ENCODE results near the gene SAMMSON. TPM values are rescaled to one million over a fixed set of nuclear protein-coding genes. Genes with fewer than 3 reads are reported as not detected.

Gene SAMMSON
- total RNA-seq, 1 experiment from 2014 or later, result not detected

DNA sequence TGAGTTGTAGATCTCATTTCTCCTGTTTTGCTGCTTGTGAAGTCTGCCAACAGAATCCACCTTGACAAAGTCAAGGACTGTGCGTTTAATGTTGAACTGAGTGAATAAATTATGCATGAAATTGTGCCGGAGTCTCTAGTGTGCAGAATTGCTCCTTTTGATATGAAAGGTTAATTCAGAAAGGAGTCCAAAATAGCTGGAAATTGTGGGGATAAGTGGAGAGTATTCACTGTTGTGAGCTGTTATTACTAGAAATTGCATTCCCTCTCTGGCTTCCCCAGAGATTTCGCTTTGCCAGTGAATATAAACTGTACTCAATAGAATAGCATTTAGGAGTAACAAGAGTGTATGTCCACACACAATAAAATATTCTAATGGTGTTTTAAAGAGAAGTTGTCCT, 43.1 kb downstream of the SAMMSON start:
- Histone ChIP-seq H3K27me3 (replicated peaks; ENCODE audit: insufficient read depth, low read depth, low read length, poor library complexity) (no peaks in the 10 kb centered on the region), H3K4me3 (ENCODE audit: low read depth, low read length, poor library complexity, severe bottlenecking) (no peak overlapping the region), H3K4me1 (ENCODE audit: insufficient read depth, low read length, poor library complexity, severe bottlenecking) (no peaks in the 10 kb centered on the region), H3K27ac (ENCODE audit: low read depth, low read length, poor library complexity, severe bottlenecking) (no peak overlapping the region), H3K9me3 (ENCODE audit: low read depth, low read length, poor library complexity, severe bottlenecking) (no peaks in the 10 kb centered on the region), H3K36me3 (ENCODE audit: insufficient read depth, low read length, poor library complexity, severe bottlenecking) (no peaks in the 10 kb centered on the region)
- CTCF ChIA-PET, result no interaction called here
- intact Hi-C loops (cut with micrococcal nuclease; ENCODE audit: unreplicated experiment), result no loop called here
- BruUV-seq (replicated peaks), result no TSS peak
- no peak for DNase-seq (ENCODE audit: low spot score)
- POLR2A ChIA-PET (ENCODE audit: low non-redundant PET), result no interaction called here
- TF ChIP-seq EZH2 (IDR thresholded peaks at IDR 0.05; ENCODE audit: borderline replicate concordance, low read depth, low read length, poor library complexity, severe bottlenecking), result no peak
- TF ChIP-seq, protein P1, sequence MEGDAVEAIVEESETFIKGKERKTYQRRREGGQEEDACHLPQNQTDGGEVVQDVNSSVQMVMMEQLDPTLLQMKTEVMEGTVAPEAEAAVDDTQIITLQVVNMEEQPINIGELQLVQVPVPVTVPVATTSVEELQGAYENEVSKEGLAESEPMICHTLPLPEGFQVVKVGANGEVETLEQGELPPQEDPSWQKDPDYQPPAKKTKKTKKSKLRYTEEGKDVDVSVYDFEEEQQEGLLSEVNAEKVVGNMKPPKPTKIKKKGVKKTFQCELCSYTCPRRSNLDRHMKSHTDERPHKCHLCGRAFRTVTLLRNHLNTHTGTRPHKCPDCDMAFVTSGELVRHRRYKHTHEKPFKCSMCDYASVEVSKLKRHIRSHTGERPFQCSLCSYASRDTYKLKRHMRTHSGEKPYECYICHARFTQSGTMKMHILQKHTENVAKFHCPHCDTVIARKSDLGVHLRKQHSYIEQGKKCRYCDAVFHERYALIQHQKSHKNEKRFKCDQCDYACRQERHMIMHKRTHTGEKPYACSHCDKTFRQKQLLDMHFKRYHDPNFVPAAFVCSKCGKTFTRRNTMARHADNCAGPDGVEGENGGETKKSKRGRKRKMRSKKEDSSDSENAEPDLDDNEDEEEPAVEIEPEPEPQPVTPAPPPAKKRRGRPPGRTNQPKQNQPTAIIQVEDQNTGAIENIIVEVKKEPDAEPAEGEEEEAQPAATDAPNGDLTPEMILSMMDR (conservative IDR thresholded peaks at IDR 0.05; ENCODE audit: low read depth, low read length), result no peak

DNA sequence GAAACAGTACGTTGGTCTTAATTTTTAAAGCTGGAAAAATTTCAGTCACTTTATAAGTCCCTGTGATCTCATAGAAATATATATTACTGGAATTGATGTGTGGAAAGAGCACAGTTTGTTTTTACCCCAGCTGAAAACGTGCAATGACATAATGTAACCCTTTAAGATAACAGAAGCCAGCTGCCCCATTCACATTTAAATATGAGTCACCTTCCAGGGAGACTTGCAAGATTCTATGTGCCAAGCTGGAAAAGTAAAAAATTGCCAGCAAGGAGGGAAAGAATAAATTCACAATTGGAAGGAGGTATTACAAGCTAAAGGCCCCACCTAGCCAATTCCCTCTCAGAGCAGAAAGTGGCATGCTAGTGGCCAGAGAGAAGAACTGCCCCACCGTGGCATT, 50.2 kb downstream of the SAMMSON start:
- ChIA-PET CTCF (no interaction called here), POLR2A (ENCODE audit: low non-redundant PET) (no interaction called here)
- Histone ChIP-seq H3K27ac (ENCODE audit: low read depth, low read length, poor library complexity, severe bottlenecking) (no peak overlapping the region), H3K36me3 (ENCODE audit: insufficient read depth, low read length, poor library complexity, severe bottlenecking) (no peaks in the 10 kb centered on the region), H3K4me1 (ENCODE audit: insufficient read depth, low read length, poor library complexity, severe bottlenecking) (no peaks in the 10 kb centered on the region), H3K9me3 (ENCODE audit: low read depth, low read length, poor library complexity, severe bottlenecking) (no peaks in the 10 kb centered on the region), H3K27me3 (replicated peaks; ENCODE audit: insufficient read depth, low read depth, low read length, poor library complexity) (no peaks in the 10 kb centered on the region), H3K4me3 (ENCODE audit: low read depth, low read length, poor library complexity, severe bottlenecking) (no peak overlapping the region)
- TF ChIP-seq, protein P1 (conservative IDR thresholded peaks at IDR 0.05; ENCODE audit: low read depth, low read length), result no peak
- no peak for TF ChIP-seq EZH2 (IDR thresholded peaks at IDR 0.05; ENCODE audit: borderline replicate concordance, low read depth, low read length, poor library complexity, severe bottlenecking)
- DNase-seq (ENCODE audit: low spot score), result no peak
- no TSS peak for BruUV-seq (replicated peaks)
- intact Hi-C loops (cut with micrococcal nuclease; ENCODE audit: unreplicated experiment), result no loop called here

DNA sequence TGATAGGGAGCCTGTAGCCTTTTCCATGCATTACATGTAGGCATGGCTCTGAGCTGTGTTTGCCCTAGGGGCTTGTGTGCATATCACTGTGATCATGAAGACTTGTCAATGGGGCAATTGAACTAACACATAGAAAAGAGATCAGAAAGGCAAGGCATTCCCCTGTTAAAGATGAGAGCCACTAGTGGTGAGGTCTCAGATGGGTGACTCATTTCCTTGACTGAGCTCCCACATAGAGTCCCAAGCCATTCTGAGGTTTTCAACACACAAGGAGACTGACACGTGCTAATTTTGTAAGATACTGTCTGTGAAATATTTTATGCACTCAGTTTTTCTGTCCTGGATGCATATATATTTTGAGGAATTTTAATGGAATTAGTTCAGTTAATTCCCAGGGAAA, 53.8 kb downstream of the SAMMSON start:
- H3K36me3 ChIP-seq (ENCODE audit: insufficient read depth, low read length, poor library complexity, severe bottlenecking), result no peaks in the 10 kb centered on the region
- no peaks in the 10 kb centered on the region for H3K9me3 ChIP-seq (ENCODE audit: low read depth, low read length, poor library complexity, severe bottlenecking)
- no peak overlapping the region for H3K27ac ChIP-seq (ENCODE audit: low read depth, low read length, poor library complexity, severe bottlenecking)
- BruUV-seq (replicated peaks), result no TSS peak
- TF ChIP-seq EZH2 (IDR thresholded peaks at IDR 0.05; ENCODE audit: borderline replicate concordance, low read depth, low read length, poor library complexity, severe bottlenecking), result no peak
- TF ChIP-seq, protein P1 (conservative IDR thresholded peaks at IDR 0.05; ENCODE audit: low read depth, low read length), result no peak
- H3K27me3 ChIP-seq (replicated peaks; ENCODE audit: insufficient read depth, low read depth, low read length, poor library complexity), result no peaks in the 10 kb centered on the region
- H3K4me1 ChIP-seq (ENCODE audit: insufficient read depth, low read length, poor library complexity, severe bottlenecking), result no peaks in the 10 kb centered on the region
- ChIA-PET CTCF (no interaction called here), POLR2A (ENCODE audit: low non-redundant PET) (no interaction called here)
- no peak overlapping the region for H3K4me3 ChIP-seq (ENCODE audit: low read depth, low read length, poor library complexity, severe bottlenecking)
- no peak for DNase-seq (ENCODE audit: low spot score)
- intact Hi-C loops (cut with micrococcal nuclease; ENCODE audit: unreplicated experiment), result no loop called here

Measured in A673 (cell line).